HEK293 (cell line): Measurements from ENCODE around the gene CNN1.

ENCODE experiments used
- CTCF ChIP-seq: fragments of 450-650 bp; formaldehyde crosslinking; IDR thresholded peaks from 2 replicates; pipeline ENCODE4 v1.5.1; 2016; ENCODE audit warnings: missing biosample characterization, missing genetic modification characterization
- GFI1B ChIP-seq: fragments of 450-650 bp; formaldehyde crosslinking; IDR thresholded peaks from 2 replicates; pipeline ENCODE4 v1.5.1; 2016; ENCODE audit warnings: missing biosample characterization, missing genetic modification characterization
- GLIS2 ChIP-seq: fragments of 450-650 bp; formaldehyde crosslinking; IDR thresholded peaks from 2 replicates; pipeline ENCODE4 v1.5.1; 2016; ENCODE audit warnings: missing biosample characterization, missing genetic modification characterization
- PATZ1 ChIP-seq: fragments of 450-650 bp; formaldehyde crosslinking; IDR thresholded peaks from 2 replicates; pipeline ENCODE4 v1.5.1; 2016; ENCODE audit warnings: missing biosample characterization, missing genetic modification characterization
- REST ChIP-seq: fragments of 450-650 bp; formaldehyde crosslinking; IDR thresholded peaks from 2 replicates; pipeline ENCODE4 v1.5.1; 2016; ENCODE audit warnings: missing biosample characterization, missing genetic modification characterization
- TCF7L2 ChIP-seq: IDR thresholded peaks from 2 replicates; pipeline ENCODE4 v1.6.1; 2011; ENCODE audit warnings: low read depth, mild to moderate bottlenecking, inconsistent platforms, low read length, moderate library complexity, borderline replicate concordance
- ZNF24 ChIP-seq: fragments of 450-650 bp; formaldehyde crosslinking; IDR thresholded peaks from 2 replicates; pipeline ENCODE4 v1.5.1; 2016; ENCODE audit warnings: missing biosample characterization, missing genetic modification characterization
- ZNF266 ChIP-seq: fragments of 450-650 bp; formaldehyde crosslinking; IDR thresholded peaks from 2 replicates; pipeline ENCODE4 v1.5.1; 2016; ENCODE audit warnings: missing biosample characterization, missing genetic modification characterization, low read depth
- ZNF274 ChIP-seq, 2 experiments: fragments of 200-500 bp in 1 of 2; fragments of 450-650 bp in 1 of 2; sonication (Bioruptor generic) in 1 of 2; formaldehyde crosslinking in 1 of 2; IDR thresholded peaks; 2 replicates each; pipeline versions ENCODE4 v1.5.1 to v1.6.1; 2014 to 2016; ENCODE audit warnings: borderline replicate concordance in 1 of 2, inconsistent platforms in 1 of 2, low read length in 1 of 2, missing biosample characterization in 1 of 2, missing genetic modification characterization in 1 of 2
- ZNF423 ChIP-seq: fragments of 450-650 bp; formaldehyde crosslinking; IDR thresholded peaks from 2 replicates; pipeline ENCODE4 v1.5.1; 2016; ENCODE audit warnings: missing biosample characterization, missing genetic modification characterization
- ZNF426 ChIP-seq: fragments of 450-650 bp; formaldehyde crosslinking; IDR thresholded peaks from 2 replicates; pipeline ENCODE4 v1.5.1; 2017; ENCODE audit warnings: missing biosample characterization, missing genetic modification characterization, mild to moderate bottlenecking, inconsistent platforms, moderate library complexity
- ZNF776 ChIP-seq: fragments of 450-650 bp; formaldehyde crosslinking; IDR thresholded peaks from 2 replicates; pipeline ENCODE4 v1.5.0; 2017; ENCODE audit warnings: missing biosample characterization, missing genetic modification characterization, borderline replicate concordance

GRCh38 chr19:11499220-11499726 is 39.4 kb upstream of the CNN1 start:
- TF ChIP-seq CTCF (tag by site-specific recombination) (no peak), ZNF266 (tag by site-specific recombination) (no peak), ZNF423 (tag by site-specific recombination) (no peak), ZNF274 (IDR thresholded peaks at IDR 0.05; ENCODE audit: low read length) (no peak), ZNF274 (tag by site-specific recombination; IDR thresholded peaks at IDR 0.05; ENCODE audit: borderline replicate concordance) (no peak), ZNF776 (tag by site-specific recombination) (no peak), PATZ1 (tag by site-specific recombination) (no peak), REST (tag by site-specific recombination) (no peak), ZNF426 (tag by site-specific recombination) (no peak), TCF7L2 (no peak), ZNF24 (no peak), GLIS2 (tag by site-specific recombination) (no peak), GFI1B (tag by site-specific recombination) (no peak)
